GM19023 (cell line): Measurements from ENCODE around the gene GTF2F1.
"Not testable (repeated sequence)": the region's sequence is repeated elsewhere in the genome, so short reads cannot be mapped to it uniquely, and the experiment has no call there.

ENCODE experiments used
- ATAC-seq: cut with Tn5 transposase; IDR thresholded peaks from one replicate; pipeline ENCODE4 v1.9.1; 2021; ENCODE audit warnings: mild to moderate bottlenecking, moderate library complexity; ENCODE audit not compliant: unreplicated experiment

GTF2F1 gene

GRCh38 chr19:6417713-6418561, 25.0 kb upstream of the GTF2F1 start:
- no peak for ATAC-seq

GRCh38 chr19:6416658-6417405, 23.9 kb upstream of the GTF2F1 start:
- ATAC-seq: no peak

- no peak for ATAC-seq
Measured at GRCh38 chr19:6415591-6416190, 22.7 kb upstream of the GTF2F1 start.

GRCh38 chr19:6414793-6415590, 22.0 kb upstream of the GTF2F1 start:
- no peak for ATAC-seq

DNA sequence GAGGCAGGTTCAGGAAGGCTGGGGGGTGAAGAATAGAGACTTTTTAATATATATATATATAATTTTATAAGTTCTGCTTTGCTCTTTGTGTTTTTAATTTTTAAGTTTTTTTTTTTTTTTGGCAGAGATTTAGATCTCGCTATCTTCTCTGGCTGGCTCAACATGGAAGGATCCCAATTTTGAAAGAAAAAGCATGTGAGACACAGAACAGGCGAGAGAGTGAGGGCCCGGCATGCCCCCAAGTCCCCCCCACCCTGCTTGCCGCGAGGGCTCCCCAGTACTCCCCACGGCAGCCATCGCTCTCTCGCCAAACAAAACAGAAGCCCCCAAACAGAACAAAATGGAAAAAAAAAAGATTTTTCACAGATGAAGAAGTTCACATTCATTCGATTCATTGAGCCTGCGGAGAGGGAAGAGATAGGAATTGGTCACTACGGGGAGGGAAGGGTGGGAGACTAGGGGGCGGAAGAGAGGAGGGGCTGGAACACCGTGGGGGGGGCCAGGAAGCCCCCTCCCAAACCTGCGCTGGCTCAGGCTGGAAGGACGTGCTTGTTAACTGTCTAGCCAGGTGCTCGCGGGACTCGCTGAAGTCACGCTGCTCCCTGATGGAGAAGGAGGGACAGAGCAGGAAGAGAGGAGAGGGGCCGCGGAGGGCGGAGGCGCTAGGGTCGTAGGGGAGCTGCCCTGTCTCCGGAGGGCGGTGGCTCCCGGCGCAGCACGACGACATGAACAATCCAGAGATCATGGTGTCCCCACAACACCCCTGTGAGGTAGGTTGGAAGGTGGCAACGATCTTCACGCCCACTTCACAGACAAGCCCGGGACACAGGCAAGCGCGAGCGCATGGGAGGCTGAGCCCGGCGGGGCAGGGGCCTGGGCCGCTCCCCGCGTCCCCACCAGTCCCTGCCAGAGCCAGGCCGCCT, 21.0 kb upstream of the GTF2F1 start:
- no peak for ATAC-seq

DNA sequence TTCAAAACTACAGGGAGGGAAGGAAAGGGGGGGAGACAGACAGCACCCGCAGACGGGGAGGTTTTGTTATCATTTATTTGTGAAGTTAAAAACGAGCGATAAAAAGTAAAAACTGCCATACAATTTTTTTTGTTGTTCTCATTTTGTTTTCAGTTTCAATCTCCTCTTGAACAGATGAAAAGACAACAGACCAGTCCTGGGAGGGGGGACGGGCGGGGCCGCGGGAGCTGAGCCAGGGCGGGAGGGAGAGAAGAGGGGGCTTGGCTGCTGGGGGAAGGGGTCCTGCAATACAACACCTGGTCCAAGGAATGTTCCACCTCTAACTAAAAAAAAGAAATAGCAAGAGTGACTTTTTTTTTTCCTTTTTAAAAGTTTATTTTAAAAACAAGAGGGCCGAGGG, 20.3 kb upstream of the GTF2F1 start:
- no peak for ATAC-seq

DNA sequence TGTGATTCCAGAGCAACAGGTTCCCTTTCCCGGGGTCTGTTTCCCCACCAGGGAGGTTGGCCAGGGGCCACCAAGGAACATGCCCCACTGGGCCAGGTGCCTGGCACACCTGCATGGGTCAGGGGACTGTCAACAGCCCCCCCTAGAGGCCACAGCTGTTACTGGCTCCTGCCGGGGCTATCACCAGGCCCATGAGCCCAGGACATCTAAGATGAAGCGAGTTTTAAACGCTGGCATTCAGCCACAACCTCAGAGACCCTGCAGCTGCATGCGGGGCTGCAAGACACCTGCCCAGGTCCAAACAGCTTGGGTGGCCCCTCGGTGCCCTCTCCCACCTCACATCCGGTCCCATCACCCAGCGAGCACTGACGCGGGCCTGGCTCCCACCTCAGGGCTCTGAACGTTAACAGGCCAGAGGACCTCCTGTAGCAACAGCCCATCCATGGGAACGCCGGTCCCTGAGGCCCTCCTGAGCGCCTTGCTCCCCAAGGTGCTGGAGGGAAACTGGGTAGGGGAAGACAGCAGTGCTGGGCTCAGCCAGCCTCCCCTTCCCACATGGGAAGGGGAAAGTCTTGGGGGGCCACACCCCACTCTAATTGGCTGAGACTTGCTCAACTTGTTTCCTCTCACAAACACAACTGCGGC, 19.6 kb upstream of the GTF2F1 start:
- ATAC-seq: no peak

DNA sequence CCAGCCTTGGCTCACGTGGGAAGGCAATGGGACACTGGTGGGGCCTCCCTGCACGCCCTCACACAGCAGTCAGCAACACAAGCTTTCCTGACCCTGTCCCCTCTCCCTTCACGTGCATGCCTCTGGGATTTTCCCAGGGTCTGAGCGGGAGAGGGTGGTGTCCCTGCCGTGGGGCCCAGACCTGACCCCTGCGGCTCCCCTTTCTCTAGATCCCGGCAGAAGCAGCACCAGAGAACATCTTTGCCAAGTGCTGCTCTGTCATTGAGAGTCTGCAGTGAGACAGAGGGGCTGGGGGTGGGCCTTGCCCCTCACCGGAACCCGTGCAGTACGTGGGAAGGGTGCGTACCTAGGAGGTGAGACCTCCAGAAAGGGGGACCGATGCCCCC, 19.1 kb upstream of the GTF2F1 start:
- no peak for ATAC-seq

GRCh38 chr19:6409346-6409745, 16.4 kb upstream of the GTF2F1 start:
- no peak for ATAC-seq

DNA sequence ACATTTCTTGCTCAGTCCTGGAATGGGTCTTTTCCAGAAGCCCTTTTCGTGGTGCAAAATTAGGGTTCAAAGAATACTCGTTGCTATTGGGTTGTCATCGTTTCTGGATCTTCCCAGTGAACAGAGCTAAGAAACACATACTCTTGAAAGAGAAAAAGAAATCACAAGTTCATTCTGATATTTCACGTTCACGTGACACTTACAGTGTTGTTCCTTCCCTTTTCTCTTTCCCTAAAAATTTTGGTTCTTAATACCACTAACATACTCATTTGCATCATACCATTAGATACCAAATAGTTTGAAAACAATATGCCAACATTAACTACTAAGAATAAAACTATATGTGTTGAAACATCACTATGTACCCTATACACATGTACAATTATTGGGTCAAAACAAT, 13.4 kb upstream of the GTF2F1 start:
- ATAC-seq: no peak

DNA sequence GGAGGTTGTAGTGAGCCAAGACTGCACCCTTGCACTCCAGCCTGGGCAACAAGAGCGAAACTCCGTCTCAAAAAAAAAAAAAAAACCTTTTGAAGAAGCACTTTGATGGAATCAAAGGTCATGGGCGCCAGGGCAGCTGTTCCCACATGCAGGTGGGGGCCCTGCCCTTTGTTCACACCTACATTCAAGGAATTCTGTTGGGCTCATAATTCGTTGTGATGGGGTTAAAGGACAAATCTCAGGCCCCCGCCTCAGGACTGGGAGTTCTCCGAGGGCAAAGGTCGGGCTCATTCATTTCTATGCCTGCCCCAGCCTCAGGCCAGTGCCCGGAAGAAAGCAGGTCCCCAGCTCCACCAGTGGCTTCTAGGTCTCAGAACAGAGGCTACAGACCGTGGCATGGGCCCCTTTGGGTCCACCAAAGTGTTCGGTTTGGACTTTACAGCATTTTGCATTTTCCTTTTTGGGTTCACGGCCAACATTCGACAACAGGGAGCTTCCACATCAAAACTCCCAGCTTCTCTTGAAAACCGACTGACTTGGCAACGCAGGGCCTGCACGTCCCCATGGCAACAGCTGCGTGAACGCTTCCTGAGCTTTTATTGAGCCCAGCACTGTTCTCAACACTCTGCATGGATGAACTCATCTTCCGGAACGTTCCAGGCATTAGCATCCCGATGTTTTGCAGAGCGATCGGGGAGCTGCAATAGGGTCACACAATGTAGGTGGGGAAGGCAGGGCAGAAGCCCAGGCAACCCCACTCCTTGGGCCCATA, 10.1 kb upstream of the GTF2F1 start:
- no peak for ATAC-seq

GRCh38 chr19:6402058-6402457, 9.1 kb upstream of the GTF2F1 start:
- no peak for ATAC-seq

DNA sequence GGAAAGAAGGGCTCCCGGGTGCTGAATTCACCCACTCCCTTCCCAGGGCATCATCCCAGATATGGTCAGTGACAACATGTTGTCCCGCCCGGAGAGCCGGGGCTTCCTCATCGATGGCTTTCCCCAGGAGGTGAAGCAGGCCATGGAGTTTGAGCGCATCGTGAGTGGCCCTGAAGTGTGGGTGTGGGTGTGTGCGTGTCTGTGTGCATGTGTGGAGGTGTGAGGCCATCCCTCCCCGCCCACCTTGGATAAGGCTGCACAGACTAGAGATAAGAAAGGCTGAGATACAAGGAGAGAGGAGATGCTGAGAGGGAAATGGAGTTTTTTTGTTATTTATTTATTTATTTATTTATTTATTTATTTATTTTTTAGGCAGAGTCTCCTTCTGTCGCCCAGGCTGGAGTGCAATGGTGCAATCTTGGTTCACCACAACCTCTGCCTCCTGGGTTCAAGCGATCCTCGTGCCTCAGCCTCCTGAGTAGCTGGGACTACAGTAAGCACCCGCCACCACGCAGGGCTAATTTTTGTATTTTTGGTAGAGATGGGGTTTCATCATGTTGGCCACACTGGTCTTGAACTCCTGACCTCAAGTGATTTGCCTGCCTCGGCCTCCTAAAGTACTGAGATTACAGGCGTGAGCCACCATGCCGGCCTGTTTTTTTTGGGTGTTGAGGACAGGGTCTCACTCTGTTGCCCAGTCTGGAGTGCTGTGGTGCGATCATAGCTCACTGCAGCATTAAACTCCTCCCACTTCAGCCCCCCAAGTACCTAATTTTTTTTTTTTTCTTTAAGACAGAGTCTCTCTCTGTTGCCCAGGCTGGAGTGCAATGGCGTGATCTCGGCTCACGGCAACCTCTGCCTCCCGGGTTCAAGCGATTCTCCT, 7.3 kb upstream of the GTF2F1 start:
- ATAC-seq: not testable (repeated sequence)

DNA sequence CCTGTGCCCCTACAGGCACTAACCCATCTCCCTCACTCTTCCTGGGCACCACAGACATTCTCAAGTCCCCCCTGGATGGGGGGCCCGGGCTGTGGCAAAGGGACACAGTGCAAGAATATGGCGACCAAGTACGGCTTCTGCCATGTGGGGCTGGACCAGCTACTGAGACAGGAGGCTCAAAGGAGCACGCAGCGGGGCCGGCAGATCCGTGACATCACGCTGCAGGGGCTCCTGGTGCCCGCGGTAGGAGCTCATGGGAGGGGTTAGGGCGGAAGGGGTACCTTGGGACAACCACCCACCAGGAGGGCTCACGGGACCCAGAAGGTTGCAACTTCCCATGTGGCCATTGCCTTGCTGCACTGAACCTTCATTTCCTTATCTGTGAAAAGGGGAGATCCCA, 3.3 kb upstream of the GTF2F1 start:
- no peak for ATAC-seq

DNA sequence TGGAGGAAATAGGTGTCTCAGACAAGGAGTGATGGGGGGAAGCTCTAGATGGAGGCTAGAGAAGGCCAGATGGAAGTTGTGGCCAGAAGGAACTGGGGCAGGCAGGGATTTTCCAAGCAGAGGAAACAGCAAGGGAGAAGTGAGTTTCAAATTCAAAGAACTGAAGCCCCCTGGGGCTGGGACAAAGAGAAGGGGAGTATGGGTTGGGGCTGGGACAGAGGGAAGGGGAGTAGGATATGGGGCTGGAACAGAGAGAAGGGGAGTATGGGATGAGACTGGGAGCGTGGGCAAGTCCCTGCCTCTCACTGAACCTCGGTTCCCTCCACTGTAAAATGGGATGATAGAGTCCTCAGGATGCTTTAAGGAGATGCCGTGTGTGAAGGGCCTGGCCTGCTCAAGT, 1.9 kb upstream of the GTF2F1 start:
- ATAC-seq: no peak

DNA sequence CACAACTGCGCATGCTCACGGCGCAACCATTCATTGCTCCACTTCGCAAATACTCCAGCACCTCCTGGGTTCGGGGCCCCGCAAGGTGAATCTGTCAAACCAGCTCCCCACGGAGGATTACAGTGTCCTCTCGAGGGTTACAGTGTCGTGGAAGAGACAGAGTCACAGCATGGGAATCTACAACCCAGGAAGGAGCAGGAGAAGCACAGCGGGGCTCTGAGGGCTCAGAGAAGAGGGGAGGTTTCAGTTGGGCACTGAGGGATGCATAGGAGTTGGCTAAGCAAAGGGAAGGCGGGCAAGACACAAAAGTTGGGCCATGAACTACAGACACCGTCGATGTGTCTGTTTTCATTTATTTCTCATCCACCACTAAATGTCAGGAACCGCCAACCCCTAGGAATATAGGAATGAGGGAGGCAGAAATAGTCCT, 1.0 kb upstream of the GTF2F1 start:
- ATAC-seq: no peak

GRCh38 chr19:6392221-6393073, 517 bp downstream of the GTF2F1 start:
- ATAC-seq: no peak
